OCI-LY7 (cell line): Measurements from ENCODE around the gene CFAP210.

ENCODE experiments used
- CTCF ChIP-seq: fragments of 200-600 bp; sonication (generic); conservative IDR thresholded peaks from 2 replicates; pipeline ENCODE4 v1.5.1; 2014; ENCODE audit warnings: mild to moderate bottlenecking, antibody characterized with exemption, low read length, moderate library complexity, mixed read lengths
- EZH2phosphoT487 ChIP-seq: fragments of 200-600 bp; sonication (generic); IDR thresholded peaks from 2 replicates; pipeline ENCODE4 v1.6.1; 2018; ENCODE audit warnings: low read depth, borderline replicate concordance, mild to moderate bottlenecking, mixed run types, antibody characterized with exemption, low read length, moderate library complexity, mixed read lengths

- TF ChIP-seq CTCF (no peak), EZH2phosphoT487 (no peak)
Observed at GRCh38 chr2:169739351-169739750, 45.1 kb upstream of the CFAP210 start.
